Spinal cord (tissue), 10 donors: ENCODE measurements around the gene NARF. TPM values are rescaled to one million over a fixed set of nuclear protein-coding genes. Genes with fewer than 3 reads are reported as not detected.
A peak's percentile ranks its signal among the peaks of the same experiment; 100 is the strongest.

Experiments used
- DNase-seq, 6 donors: peaks; one replicate each; pipeline versions ENCODE4 v3.0.0 to v3.0.0-alpha.2; 2013 to 2015; ENCODE audit warnings: low spot score in 6 of 6, low read depth in 4 of 6
- H3K27ac ChIP-seq: one replicate; pipeline ENCODE4 v1.5.1; 2013; ENCODE audit warnings: low read depth, low read length, control low read depth
- H3K27me3 ChIP-seq: one replicate; pipeline ENCODE4 v1.6.1; 2013; ENCODE audit warnings: low read length; ENCODE audit not compliant: control insufficient read depth, insufficient read depth
- H3K36me3 ChIP-seq: one replicate; pipeline ENCODE4 v1.6.1; 2013; ENCODE audit warnings: low read length; ENCODE audit not compliant: control insufficient read depth, insufficient read depth
- H3K4me1 ChIP-seq: one replicate; pipeline ENCODE4 v1.6.1; 2013; ENCODE audit warnings: low read length; ENCODE audit not compliant: control insufficient read depth, insufficient read depth
- H3K4me3 ChIP-seq: one replicate; pipeline ENCODE4 v1.5.1; 2013; ENCODE audit warnings: low read depth, low read length, control low read depth
- H3K9me3 ChIP-seq: one replicate; pipeline ENCODE4 v1.6.1; 2013; ENCODE audit warnings: low read length; ENCODE audit not compliant: control insufficient read depth, insufficient read depth
- WGBS: methylation state at CpG from one replicate; pipeline ENCODE4 v1.1.5; 2013; ENCODE audit warnings: missing lambda C conversion rate; ENCODE audit not compliant: insufficient coverage; 5-methylcytosine and 5-hydroxymethylcytosine counted together
- polyA plus RNA-seq, 2 donors: library from polyadenylated mRNA; unstranded; fragments of 120-200 nt; gene quantifications; one replicate each; pipeline ENCODE4 v1.2.1, GENCODE V29; 2013; ENCODE audit not compliant: insufficient read length in 2 of 2
- total RNA-seq, 2 donors: library from RNA; depleted of rRNA in 1 of 2; stranded (reverse); fragments of 120-200 nt in 1 of 2; fragments of >200 nt in 1 of 2; gene quantifications; one replicate each; pipeline versions ENCODE4 v1.2.3 to v1.2.4, GENCODE V29; 2013 to 2014
- donor health status: healthy.

The NARF gene
- total and polyA plus RNA-seq, 4 donors = 31.1 to 124 (median 75.9) TPM

GRCh38 chr17:82494236-82495055, 35.9 kb downstream of the NARF start:
- peak in 5 of 6 donors; percentile 56 to 95 (median 68) for DNase-seq
- WGBS = 3% methylated on average over 17 of the region's 17 CpGs
- Histone ChIP-seq H3K4me3 (no peak overlapping the region), H3K27ac (peak overlapping the region; percentile 44), H3K27me3 (no peaks in the 10 kb centered on the region), H3K4me1 (peaks cover 38% of the 10 kb centered on the region), H3K9me3 (no peaks in the 10 kb centered on the region), H3K36me3 (peaks cover 19% of the 10 kb centered on the region)

GRCh38 chr17:82495844-82496528, 37.4 kb downstream of the NARF start:
- Histone ChIP-seq H3K4me1 (peaks cover 32% of the 10 kb centered on the region), H3K27ac (no peak overlapping the region), H3K9me3 (no peaks in the 10 kb centered on the region), H3K4me3 (no peak overlapping the region), H3K27me3 (no peaks in the 10 kb centered on the region), H3K36me3 (peaks cover 7% of the 10 kb centered on the region)
- WGBS = 71% methylated on average over 11 of the region's 12 CpGs
- DNase-seq = no peak

GRCh38 chr17:82496529-82497434, 38.2 kb downstream of the NARF start:
- H3K36me3 ChIP-seq = no peaks in the 10 kb centered on the region
- H3K4me1 ChIP-seq = peaks cover 31% of the 10 kb centered on the region
- peak overlapping the region; percentile 82 for H3K27ac ChIP-seq
- peak; percentile 83 to 98 (median 90) for DNase-seq
- no peaks in the 10 kb centered on the region for H3K27me3 ChIP-seq
- peak overlapping the region; percentile 72 for H3K4me3 ChIP-seq
- WGBS = 9% methylated on average over 63 of the region's 83 CpGs
- H3K9me3 ChIP-seq = no peaks in the 10 kb centered on the region

GRCh38 chr17:82497483-82498405, 39.2 kb downstream of the NARF start:
- Histone ChIP-seq H3K27me3 (no peaks in the 10 kb centered on the region), H3K36me3 (no peaks in the 10 kb centered on the region), H3K4me3 (peak overlapping the region; percentile 57), H3K4me1 (peaks cover 31% of the 10 kb centered on the region), H3K9me3 (no peaks in the 10 kb centered on the region), H3K27ac (peak overlapping the region; percentile 78)
- DNase-seq = peak in 2 of 6 donors; percentile 74 to 77
- 2% methylated on average over 43 of the region's 66 CpGs for WGBS

- no peaks in the 10 kb centered on the region for H3K36me3 ChIP-seq
- no peaks in the 10 kb centered on the region for H3K9me3 ChIP-seq
- 68% methylated on average over 8 of the region's 8 CpGs for WGBS
- H3K27ac ChIP-seq = no peak overlapping the region
- H3K4me3 ChIP-seq = no peak overlapping the region
- no peak for DNase-seq
- H3K27me3 ChIP-seq = no peaks in the 10 kb centered on the region
- peaks cover 11% of the 10 kb centered on the region for H3K4me1 ChIP-seq
These were observed 43.7 kb downstream of the NARF start for GRCh38 chr17:82502207-82502606.

- Histone ChIP-seq H3K4me1 (peaks cover 3% of the 10 kb centered on the region), H3K36me3 (no peaks in the 10 kb centered on the region), H3K4me3 (no peak overlapping the region), H3K9me3 (no peaks in the 10 kb centered on the region), H3K27ac (no peak overlapping the region), H3K27me3 (no peaks in the 10 kb centered on the region)
- DNase-seq = no peak
- 72% methylated on average over 11 of the region's 12 CpGs for WGBS
These were observed 44.7 kb downstream of the NARF start for GRCh38 chr17:82503094-82503727.

GRCh38 chr17:82503728-82504308, 45.3 kb downstream of the NARF start:
- WGBS = 74% methylated on average over 21 of the region's 21 CpGs
- DNase-seq = no peak
- no peaks in the 10 kb centered on the region for H3K27me3 ChIP-seq

GRCh38 chr17:82505296-82505695, 46.8 kb downstream of the NARF start:
- Histone ChIP-seq H3K9me3 (no peaks in the 10 kb centered on the region), H3K36me3 (no peaks in the 10 kb centered on the region), H3K4me3 (no peak overlapping the region), H3K27ac (no peak overlapping the region), H3K4me1 (no peaks in the 10 kb centered on the region), H3K27me3 (no peaks in the 10 kb centered on the region)
- DNase-seq = no peak
- 98% methylated on average over 4 of the region's 6 CpGs for WGBS

More at GRCh38 chr17:82503728-82504308, 45.3 kb downstream of the NARF start:
- H3K27ac ChIP-seq = no peak overlapping the region
- no peaks in the 10 kb centered on the region for H3K4me1 ChIP-seq
- H3K9me3 ChIP-seq = no peaks in the 10 kb centered on the region
- H3K4me3 ChIP-seq = no peak overlapping the region
- no peaks in the 10 kb centered on the region for H3K36me3 ChIP-seq
